ENCODE results near the gene USP10. TPM values are rescaled to one million over a fixed set of nuclear protein-coding genes. Genes with fewer than 3 reads are reported as not detected.
"Not testable (repeated sequence)": the region's sequence is repeated elsewhere in the genome, so short reads cannot be mapped to it uniquely, and the experiment has no call there.

The USP10 gene
- total RNA-seq, 4 donors from 2014 or later, result 44.6 to 89.6 (median 55.9) TPM

- no peak for TF ChIP-seq CTCF (IDR thresholded peaks at IDR 0.05)
- DNase-seq (ENCODE audit: low spot score) (no peak), ATAC-seq (ENCODE audit: low FRiP score) (no peak)
Measured at GRCh38 chr16:84687715-84688114, 12.1 kb upstream of the USP10 start.

- not testable (repeated sequence) for DNase-seq (ENCODE audit: low spot score); ATAC-seq (ENCODE audit: low FRiP score)
Measured at GRCh38 chr16:84688163-84688562, 11.6 kb upstream of the USP10 start.

GRCh38 chr16:84689111-84689510, 10.7 kb upstream of the USP10 start:
- ATAC-seq (ENCODE audit: low FRiP score) (no peak), DNase-seq (ENCODE audit: low spot score) (no peak)
- no peak for TF ChIP-seq CTCF (IDR thresholded peaks at IDR 0.05)

GRCh38 chr16:84690088-84690819, 9.5 kb upstream of the USP10 start:
- DNase-seq (ENCODE audit: low spot score), result no peak
- no peak for TF ChIP-seq CTCF (IDR thresholded peaks at IDR 0.05)
- no peak for ATAC-seq (ENCODE audit: low FRiP score)

- no peak for TF ChIP-seq CTCF (IDR thresholded peaks at IDR 0.05)
- no peak for ATAC-seq (ENCODE audit: low FRiP score)
- DNase-seq (ENCODE audit: low spot score), result no peak
Measured at GRCh38 chr16:84692451-84693214, 7.2 kb upstream of the USP10 start.

- ATAC-seq (ENCODE audit: low FRiP score); DNase-seq (ENCODE audit: low spot score): not testable (repeated sequence)
Measured at GRCh38 chr16:84693869-84694268, 5.9 kb upstream of the USP10 start.

GRCh38 chr16:84694980-84695379, 4.8 kb upstream of the USP10 start:
- DNase-seq (ENCODE audit: low spot score) (no peak), ATAC-seq (ENCODE audit: low FRiP score) (no peak)
- no peak for TF ChIP-seq CTCF (IDR thresholded peaks at IDR 0.05)

- no peak for DNase-seq (ENCODE audit: low spot score)
- no peak for TF ChIP-seq CTCF (IDR thresholded peaks at IDR 0.05)
- no peak for ATAC-seq (ENCODE audit: low FRiP score)
Measured at GRCh38 chr16:84699147-84699711, 571 bp upstream of the USP10 start.

Data from omental fat pad (tissue), 4 donors.